Esophagus squamous epithelium (tissue), 5 donors: ENCODE results near the gene PDZD7. TPM values are rescaled to one million over a fixed set of nuclear protein-coding genes. Genes with fewer than 3 reads are reported as not detected.

Experiments used
- DNase-seq: peaks from one replicate; lab custom pipeline; 2025; lab: John Stamatoyannopoulos, UW
- H3K27ac ChIP-seq, 4 donors: fragments of 200-600 bp; sonication (generic); one replicate each; pipeline ENCODE4 v1.5.1; 2016 to 2019; ENCODE audit warnings: mild to moderate bottlenecking in 1 of 4
- H3K27me3 ChIP-seq, 4 donors: fragments of 200-600 bp; sonication (generic); 1 replicate in 3 of 4; 2 replicates in 1 of 4; pipeline versions ENCODE4 v1.5.1 to v1.6.0; 2017 to 2021; ENCODE audit warnings: antibody characterized with exemption in 1 of 4
- H3K36me3 ChIP-seq, 3 donors: fragments of 200-600 bp; sonication (generic); one replicate each; pipeline ENCODE4 v1.5.1; 2016 to 2019
- H3K4me1 ChIP-seq, 3 donors: fragments of 200-600 bp; sonication (generic); one replicate each; pipeline ENCODE4 v1.5.1; 2017 to 2019
- H3K4me3 ChIP-seq, 4 donors: fragments of 200-600 bp; sonication (generic); 1 replicate in 3 of 4; 2 replicates in 1 of 4; pipeline ENCODE4 v1.5.1; 2016 to 2019; ENCODE audit warnings: mild to moderate bottlenecking in 2 of 4, moderate library complexity in 1 of 4
- H3K9me3 ChIP-seq, 3 donors: fragments of 200-600 bp; sonication (generic); one replicate each; pipeline ENCODE4 v1.5.1; 2016 to 2019
- POLR2A ChIP-seq, 4 donors: fragments of 450-650 bp; IDR thresholded peaks; one replicate each; pipeline ENCODE4 v1.6.1; 2017; ENCODE audit warnings: antibody characterized with exemption in 4 of 4, mild to moderate bottlenecking in 4 of 4, moderate library complexity in 3 of 4
- WGBS, 2 donors: methylation state at CpG; one replicate each; pipeline ENCODE4 v1.1.5; 2018; 5-methylcytosine and 5-hydroxymethylcytosine counted together
- intact Hi-C: fragments of 100-400 bp; cut with DNase I; formaldehyde crosslinking; loops from one replicate; pipeline ENCODE4 v1.15.0; 2022
- total RNA-seq, 4 donors: library from RNA; depleted of rRNA; stranded (reverse); fragments of >200 nt; gene quantifications; one replicate each; pipeline ENCODE4 v1.1.0, GENCODE V29; 2016
- TF ChIP-seq, protein P1 (sequence below), 6 experiments: fragments of 450-650 bp in 4 of 6; fragments of 200-600 bp in 2 of 6; sonication (generic) in 2 of 6; IDR thresholded peaks; one replicate each; pipeline ENCODE4 v1.5.1; 2016 to 2019; ENCODE audit warnings: antibody characterized with exemption in 6 of 6, mild to moderate bottlenecking in 4 of 6, moderate library complexity in 4 of 6
- donor health status: DM: yes; HTN: yes; CAD: no.

Gene PDZD7
- total RNA-seq, 4 donors from 2014 or later: 0.19 to 0.29 (median 0.26) TPM; not detected in 1

GRCh38 chr10:101022967-101023705, 7.8 kb downstream of the PDZD7 start:
- DNase-seq: no peak
- WGBS, 2 donors: 60 to 83% methylated on average over 1 of the region's 15 CpGs
- Histone ChIP-seq H3K36me3 (no peaks in the 10 kb centered on the region), H3K27ac (no peak overlapping the region), H3K27me3 (peaks cover 0 to 31% (median 0%) of the 10 kb centered on the region in 4 donors), H3K9me3 (no peaks in the 10 kb centered on the region), H3K4me3 (no peak overlapping the region), H3K4me1 (peaks cover 7 to 9% (median 7%) of the 10 kb centered on the region in 3 donors)
- intact Hi-C loops: no loop called here
- TF ChIP-seq POLR2A (IDR thresholded peaks at IDR 0.05): no peak
- TF ChIP-seq, protein P1, sequence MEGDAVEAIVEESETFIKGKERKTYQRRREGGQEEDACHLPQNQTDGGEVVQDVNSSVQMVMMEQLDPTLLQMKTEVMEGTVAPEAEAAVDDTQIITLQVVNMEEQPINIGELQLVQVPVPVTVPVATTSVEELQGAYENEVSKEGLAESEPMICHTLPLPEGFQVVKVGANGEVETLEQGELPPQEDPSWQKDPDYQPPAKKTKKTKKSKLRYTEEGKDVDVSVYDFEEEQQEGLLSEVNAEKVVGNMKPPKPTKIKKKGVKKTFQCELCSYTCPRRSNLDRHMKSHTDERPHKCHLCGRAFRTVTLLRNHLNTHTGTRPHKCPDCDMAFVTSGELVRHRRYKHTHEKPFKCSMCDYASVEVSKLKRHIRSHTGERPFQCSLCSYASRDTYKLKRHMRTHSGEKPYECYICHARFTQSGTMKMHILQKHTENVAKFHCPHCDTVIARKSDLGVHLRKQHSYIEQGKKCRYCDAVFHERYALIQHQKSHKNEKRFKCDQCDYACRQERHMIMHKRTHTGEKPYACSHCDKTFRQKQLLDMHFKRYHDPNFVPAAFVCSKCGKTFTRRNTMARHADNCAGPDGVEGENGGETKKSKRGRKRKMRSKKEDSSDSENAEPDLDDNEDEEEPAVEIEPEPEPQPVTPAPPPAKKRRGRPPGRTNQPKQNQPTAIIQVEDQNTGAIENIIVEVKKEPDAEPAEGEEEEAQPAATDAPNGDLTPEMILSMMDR (IDR thresholded peaks at IDR 0.05): no peak

DNA sequence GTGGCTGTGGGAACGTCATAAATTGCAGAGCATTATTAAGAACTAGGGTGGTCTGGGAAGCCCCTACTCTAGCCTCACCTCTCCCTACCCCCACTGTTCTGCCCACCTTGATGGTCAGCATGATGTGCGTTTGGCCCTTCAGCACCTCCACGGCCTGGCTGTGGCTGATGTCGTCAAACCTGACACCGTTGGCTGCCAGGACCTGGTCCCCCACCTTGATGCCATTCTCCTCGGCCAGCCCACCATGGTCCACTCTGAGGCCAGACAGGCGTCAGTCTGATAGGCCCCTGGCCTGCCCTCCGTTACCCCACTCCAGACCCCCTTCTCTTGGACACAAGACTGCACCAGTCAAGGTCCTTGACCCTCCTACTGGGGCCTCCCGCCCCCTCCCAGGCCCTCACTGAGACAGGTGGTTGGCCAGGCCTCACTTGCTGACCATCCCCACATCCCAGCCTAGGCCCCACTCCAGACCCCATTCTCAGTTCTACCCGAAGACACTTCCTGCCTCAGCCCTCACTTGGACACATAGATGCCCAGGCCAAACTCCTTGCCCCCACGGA, 9.2 kb downstream of the PDZD7 start:
- intact Hi-C loops: no loop called here
- Histone ChIP-seq H3K27ac (no peak overlapping the region), H3K36me3 (no peaks in the 10 kb centered on the region), H3K4me1 (peaks cover 7 to 9% (median 7%) of the 10 kb centered on the region in 3 donors), H3K27me3 (peaks cover 0 to 43% (median 0%) of the 10 kb centered on the region in 4 donors), H3K4me3 (no peak overlapping the region), H3K9me3 (no peaks in the 10 kb centered on the region)
- TF ChIP-seq, protein P1 (IDR thresholded peaks at IDR 0.05): no peak
- no peak for TF ChIP-seq POLR2A (IDR thresholded peaks at IDR 0.05)
- no peak for DNase-seq
- WGBS, 2 donors: 73 to 84% methylated on average over 7 to 10 of the region's 11 CpGs

DNA sequence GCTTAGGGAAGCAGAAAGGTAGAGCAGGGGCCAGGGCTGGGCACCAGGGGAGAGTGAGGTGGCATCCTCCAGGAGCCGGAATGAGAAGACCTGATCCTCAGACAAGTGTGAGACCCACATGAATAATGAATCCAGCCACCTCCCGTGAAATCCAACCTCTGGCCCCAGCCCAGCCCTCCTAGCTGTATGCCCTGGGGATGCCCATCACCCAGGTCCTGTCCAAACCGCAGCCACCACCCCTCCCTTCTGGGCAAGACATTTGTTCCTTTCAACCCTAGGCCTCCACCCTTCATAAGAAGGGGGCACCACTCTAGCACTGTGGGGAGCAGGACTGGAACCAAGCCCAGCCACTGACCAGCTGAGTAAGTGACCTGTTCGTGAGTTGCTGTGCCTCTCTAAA, 9.7 kb downstream of the PDZD7 start:
- intact Hi-C loops: no loop called here
- no peak overlapping the region for H3K27ac ChIP-seq
- H3K9me3 ChIP-seq: no peaks in the 10 kb centered on the region
- H3K36me3 ChIP-seq: no peaks in the 10 kb centered on the region
- no peak overlapping the region for H3K4me3 ChIP-seq
- H3K27me3 ChIP-seq: peaks cover 0 to 48% (median 0%) of the 10 kb centered on the region in 4 donors
- WGBS, 2 donors: 65 to 89% methylated on average over 4 of the region's 4 CpGs
- DNase-seq: no peak
- peaks cover 7 to 9% (median 7%) of the 10 kb centered on the region in 3 donors for H3K4me1 ChIP-seq
- TF ChIP-seq POLR2A (IDR thresholded peaks at IDR 0.05): no peak
- TF ChIP-seq, protein P1 (IDR thresholded peaks at IDR 0.05): no peak

- H3K27me3 ChIP-seq: peaks cover 0 to 53% (median 0%) of the 10 kb centered on the region in 4 donors
- no peak overlapping the region for H3K4me3 ChIP-seq
- no peak for TF ChIP-seq POLR2A (IDR thresholded peaks at IDR 0.05)
- TF ChIP-seq, protein P1 (IDR thresholded peaks at IDR 0.05): no peak
These were observed 10.4 kb downstream of the PDZD7 start for GRCh38 chr10:101020427-101021075.

GRCh38 chr10:101019440-101019703, 11.6 kb downstream of the PDZD7 start:
- intact Hi-C loops: no loop called here

More at GRCh38 chr10:101020427-101021075, 10.4 kb downstream of the PDZD7 start:
- Histone ChIP-seq H3K9me3 (no peaks in the 10 kb centered on the region), H3K4me1 (peaks cover 7 to 9% (median 7%) of the 10 kb centered on the region in 3 donors), H3K36me3 (no peaks in the 10 kb centered on the region), H3K27ac (no peak overlapping the region)
- WGBS, 2 donors: 75 to 88% methylated on average over 8 to 9 of the region's 10 CpGs
- intact Hi-C loops: no loop called here
- DNase-seq: no peak

More at GRCh38 chr10:101019440-101019703, 11.6 kb downstream of the PDZD7 start:
- H3K4me3 ChIP-seq: no peak overlapping the region
- WGBS, 2 donors: 44 to 60% methylated on average over 2 of the region's 2 CpGs
- H3K27ac ChIP-seq: no peak overlapping the region
- peaks cover 0 to 55% (median 0%) of the 10 kb centered on the region in 4 donors for H3K27me3 ChIP-seq
- DNase-seq: no peak
- H3K4me1 ChIP-seq: peaks cover 7 to 11% (median 7%) of the 10 kb centered on the region in 3 donors
- no peaks in the 10 kb centered on the region for H3K9me3 ChIP-seq
- H3K36me3 ChIP-seq: no peaks in the 10 kb centered on the region
- no peak for TF ChIP-seq POLR2A (IDR thresholded peaks at IDR 0.05)
- TF ChIP-seq, protein P1 (IDR thresholded peaks at IDR 0.05): no peak
